Measurements from ENCODE around the gene TAF4. TPM values are rescaled to one million over a fixed set of nuclear protein-coding genes. Genes with fewer than 3 reads are reported as not detected.

The TAF4 gene
- total RNA-seq, 1 donor from 2014 or later, result 28.1 TPM

- Mint-ChIP-seq H3K4me3 (no peak overlapping the region), H3K36me3 (peaks cover 21% of the 10 kb centered on the region), H3K27ac (no peak overlapping the region), H3K9me3 (peaks cover under 1% of the 10 kb centered on the region), H3K27me3 (ENCODE audit: low read depth) (no peaks in the 10 kb centered on the region), H3K4me1 (no peaks in the 10 kb centered on the region)
- TF ChIP-seq CTCF (IDR thresholded peaks at IDR 0.05; ENCODE audit: unreplicated experiment), result no peak
- DNase-seq (ENCODE audit: low spot score in 2 of 2, unreplicated experiment in 2 of 2), result no peak
These were observed 58.5 kb downstream of the TAF4 start for GRCh38 chr20:62007127-62007647.

GRCh38 chr20:62006482-62006881, 59.2 kb downstream of the TAF4 start:
- peaks cover 4% of the 10 kb centered on the region for H3K9me3 Mint-ChIP-seq
- no peaks in the 10 kb centered on the region for H3K4me1 Mint-ChIP-seq
- no peak for DNase-seq (ENCODE audit: low spot score in 2 of 2, unreplicated experiment in 2 of 2)
- H3K27me3 Mint-ChIP-seq (ENCODE audit: low read depth), result no peaks in the 10 kb centered on the region
- H3K27ac Mint-ChIP-seq, result no peak overlapping the region
- H3K36me3 Mint-ChIP-seq, result peaks cover 28% of the 10 kb centered on the region
- TF ChIP-seq CTCF (IDR thresholded peaks at IDR 0.05; ENCODE audit: unreplicated experiment), result no peak
- no peak overlapping the region for H3K4me3 Mint-ChIP-seq

- DNase-seq (ENCODE audit: low spot score in 2 of 2, unreplicated experiment in 2 of 2), result no peak
- peaks cover 4% of the 10 kb centered on the region for H3K9me3 Mint-ChIP-seq
- no peak for TF ChIP-seq CTCF (IDR thresholded peaks at IDR 0.05; ENCODE audit: unreplicated experiment)
These were observed 61.1 kb downstream of the TAF4 start for GRCh38 chr20:62004614-62005013.

GRCh38 chr20:62003567-62004405, 61.9 kb downstream of the TAF4 start:
- Mint-ChIP-seq H3K9me3 (peaks cover 4% of the 10 kb centered on the region), H3K4me3 (no peak overlapping the region), H3K27me3 (ENCODE audit: low read depth) (no peaks in the 10 kb centered on the region), H3K27ac (no peak overlapping the region), H3K36me3 (peaks cover 50% of the 10 kb centered on the region), H3K4me1 (no peaks in the 10 kb centered on the region)
- no peak for TF ChIP-seq CTCF (IDR thresholded peaks at IDR 0.05; ENCODE audit: unreplicated experiment)
- DNase-seq (ENCODE audit: low spot score in 2 of 2, unreplicated experiment in 2 of 2), result no peak

More at GRCh38 chr20:62004614-62005013, 61.1 kb downstream of the TAF4 start:
- no peak overlapping the region for H3K27ac Mint-ChIP-seq
- H3K4me1 Mint-ChIP-seq, result no peaks in the 10 kb centered on the region
- H3K4me3 Mint-ChIP-seq, result no peak overlapping the region
- peaks cover 42% of the 10 kb centered on the region for H3K36me3 Mint-ChIP-seq
- H3K27me3 Mint-ChIP-seq (ENCODE audit: low read depth), result no peaks in the 10 kb centered on the region

- no peaks in the 10 kb centered on the region for H3K27me3 Mint-ChIP-seq (ENCODE audit: low read depth)
- DNase-seq (ENCODE audit: low spot score in 2 of 2, unreplicated experiment in 2 of 2), result no peak
- H3K36me3 Mint-ChIP-seq, result peaks cover 51% of the 10 kb centered on the region
- H3K27ac Mint-ChIP-seq, result no peak overlapping the region
- peaks cover 4% of the 10 kb centered on the region for H3K9me3 Mint-ChIP-seq
- no peak for TF ChIP-seq CTCF (IDR thresholded peaks at IDR 0.05; ENCODE audit: unreplicated experiment)
- no peak overlapping the region for H3K4me3 Mint-ChIP-seq
- no peaks in the 10 kb centered on the region for H3K4me1 Mint-ChIP-seq
These were observed 62.7 kb downstream of the TAF4 start for GRCh38 chr20:62002882-62003480.
